H1 (cell line): ENCODE results near the gene RHBG. TPM values are rescaled to one million over a fixed set of nuclear protein-coding genes. Genes with fewer than 3 reads are reported as not detected.
A peak's percentile ranks its signal among the peaks of the same experiment; 100 is the strongest.

Experiments
- CTCF ChIA-PET: fragments of 300-600 bp; sonication (Branson Sonifier 250); formaldehyde crosslinking; loops from one replicate; lab custom pipeline; 2021; ENCODE audit not compliant: partially characterized antibody; lab: Charles Lee
- POLR2A ChIA-PET: fragments of 300-600 bp; sonication (Branson Sonifier 250); formaldehyde crosslinking; loops from one replicate; lab custom pipeline; 2021; ENCODE audit warnings: inconsistent platforms; ENCODE audit not compliant: partially characterized antibody; lab: Charles Lee
- DNase-seq, 2 experiments: peaks; one replicate each; pipeline versions ENCODE4 v3.0.0 to v3.0.0-alpha.2; 2010 to 2022; ENCODE audit warnings: low spot score in 2 of 2, low read depth in 1 of 2, mixed read lengths in 1 of 2
- FAIRE-seq: peaks from 2 replicates; lab custom pipeline; 2011; peaks lifted over from hg19 to GRCh38; lab: Jason Lieb, UNC
- H2AFZ ChIP-seq: 2 replicates; pipeline ENCODE4 v1.8.1; 2012; ENCODE audit warnings: low read length, inconsistent platforms
- H2AK5ac ChIP-seq: 2 replicates; pipeline ENCODE4 v1.6.1; 2013; ENCODE audit warnings: low read depth, low read length
- H2BK120ac ChIP-seq: replicated peaks from 2 replicates; pipeline ENCODE3; 2013; ENCODE audit warnings: low read depth, low read length, inconsistent platforms
- H2BK12ac ChIP-seq: 2 replicates; pipeline ENCODE4 v1.6.1; 2013; ENCODE audit warnings: low read depth, low read length
- H2BK15ac ChIP-seq: 2 replicates; pipeline ENCODE4 v1.6.1; 2013; ENCODE audit warnings: low read length
- H2BK20ac ChIP-seq: 2 replicates; pipeline ENCODE4 v1.6.1; 2013; ENCODE audit warnings: low read length
- H2BK5ac ChIP-seq: 2 replicates; pipeline ENCODE4 v1.6.1; 2013; ENCODE audit warnings: low read depth, low read length
- H3K14ac ChIP-seq: 2 replicates; pipeline ENCODE4 v1.6.1; 2013; ENCODE audit warnings: inconsistent platforms; ENCODE audit not compliant: insufficient read length
- H3K18ac ChIP-seq: 2 replicates; pipeline ENCODE4 v1.6.1; 2013; ENCODE audit warnings: low read length; ENCODE audit errors: extremely low read depth
- H3K23ac ChIP-seq: 2 replicates; pipeline ENCODE4 v1.6.1; 2013; ENCODE audit warnings: inconsistent platforms; ENCODE audit not compliant: insufficient read length
- H3K23me2 ChIP-seq: 2 replicates; pipeline ENCODE4 v1.6.1; 2013; ENCODE audit warnings: low read depth, low read length
- H3K27ac ChIP-seq: 2 replicates; pipeline ENCODE4 v1.6.1; 2011; ENCODE audit warnings: low read depth, low read length, inconsistent platforms
- H3K27me3 ChIP-seq, 4 experiments: replicated peaks in 1 of 4; 1 replicate in 1 of 4; 2 replicates in 3 of 4; pipeline versions ENCODE4 v1.6.1 to v1.8.1; 2011 to 2013; ENCODE audit warnings: low read length in 3 of 4, mild to moderate bottlenecking in 3 of 4, inconsistent platforms in 2 of 4, mixed read lengths in 2 of 4, moderate library complexity in 1 of 4; ENCODE audit not compliant: control insufficient read depth in 3 of 4, insufficient read depth in 3 of 4; ENCODE audit errors: extremely low read depth in 1 of 4
- H3K36me3 ChIP-seq, 4 experiments: 2 replicates each; pipeline versions ENCODE4 v1.6.1 to v1.8.1; 2011 to 2013; ENCODE audit warnings: mild to moderate bottlenecking in 4 of 4, low read length in 3 of 4, moderate library complexity in 2 of 4, control low read depth in 1 of 4, inconsistent platforms in 1 of 4; ENCODE audit not compliant: insufficient read depth in 4 of 4, control insufficient read depth in 2 of 4
- H3K4ac ChIP-seq: replicated peaks from 2 replicates; pipeline ENCODE3; 2013; ENCODE audit warnings: low read length, low read depth, mixed read lengths, inconsistent platforms; ENCODE audit not compliant: insufficient read length
- H3K4me1 ChIP-seq, 4 experiments: replicated peaks in 1 of 4; 1 replicate in 1 of 4; 2 replicates in 3 of 4; pipeline versions ENCODE4 v1.6.1 to v1.8.1; 2011 to 2013; ENCODE audit warnings: low read length in 3 of 4, inconsistent platforms in 2 of 4, mixed read lengths in 1 of 4; ENCODE audit not compliant: insufficient read depth in 4 of 4, control insufficient read depth in 3 of 4
- H3K4me2 ChIP-seq, 2 experiments: 2 replicates each; pipeline versions ENCODE4 v1.6.1 to v1.8.1; 2011 to 2013; ENCODE audit warnings: low read depth in 2 of 2, low read length in 2 of 2, control low read depth in 1 of 2, inconsistent platforms in 1 of 2, mild to moderate bottlenecking in 1 of 2; ENCODE audit not compliant: insufficient read depth in 1 of 2
- H3K4me3 ChIP-seq, 4 experiments: fragments of 200-600, 300-600 bp in 1 of 4; sonication (generic), shearing (Covaris generic), sonication (Bioruptor Twin) in 1 of 4; 2 replicates each; pipeline versions ENCODE4 v1.5.1 to v1.8.1; 2011 to 2016; ENCODE audit warnings: low read length in 4 of 4, low read depth in 3 of 4, control low read depth in 2 of 4, inconsistent platforms in 2 of 4, mild to moderate bottlenecking in 2 of 4, mixed read lengths in 1 of 4, moderate library complexity in 1 of 4; ENCODE audit not compliant: insufficient read depth in 2 of 4; ENCODE audit errors: extremely low read depth in 1 of 4
- H3K56ac ChIP-seq: replicated peaks from 2 replicates; pipeline ENCODE3; 2013; ENCODE audit warnings: low read depth, mild to moderate bottlenecking, mixed read lengths, low read length, inconsistent platforms; ENCODE audit not compliant: insufficient read length
- H3K79me1 ChIP-seq: 2 replicates; pipeline ENCODE4 v1.6.1; 2013; ENCODE audit warnings: low read depth, low read length, control low read depth
- H3K79me2 ChIP-seq, 2 experiments: 2 replicates each; pipeline versions ENCODE4 v1.6.1 to v1.8.1; 2012 to 2013; ENCODE audit warnings: low read length in 2 of 2, mild to moderate bottlenecking in 2 of 2, inconsistent platforms in 1 of 2; ENCODE audit not compliant: insufficient read depth in 2 of 2, control insufficient read depth in 1 of 2
- H3K9ac ChIP-seq, 4 experiments: replicated peaks in 1 of 4; 1 replicate in 1 of 4; 2 replicates in 3 of 4; pipeline versions ENCODE4 v1.6.1 to v1.8.1; 2011 to 2013; ENCODE audit warnings: low read depth in 3 of 4, low read length in 3 of 4, control low read depth in 2 of 4, mild to moderate bottlenecking in 2 of 4, moderate library complexity in 2 of 4, inconsistent platforms in 1 of 4; ENCODE audit errors: extremely low read depth in 1 of 4
- H3K9me3 ChIP-seq, 2 experiments: 2 replicates each; pipeline versions ENCODE4 v1.6.1 to v1.8.1; 2012 to 2013; ENCODE audit warnings: mild to moderate bottlenecking in 2 of 2, moderate library complexity in 2 of 2, control low read depth in 1 of 2, inconsistent platforms in 1 of 2, low read depth in 1 of 2, low read length in 1 of 2, mixed read lengths in 1 of 2; ENCODE audit not compliant: insufficient read depth in 2 of 2
- H4K20me1 ChIP-seq, 2 experiments: replicated peaks in 1 of 2; 2 replicates each; pipeline versions ENCODE3 to v1.8.1; 2011 to 2013; ENCODE audit warnings: inconsistent platforms in 2 of 2, low read length in 2 of 2, mild to moderate bottlenecking in 1 of 2; ENCODE audit not compliant: insufficient read depth in 2 of 2, control insufficient read depth in 1 of 2
- H4K5ac ChIP-seq: 2 replicates; pipeline ENCODE4 v1.6.1; 2013; ENCODE audit warnings: low read length, low read depth, mixed read lengths, inconsistent platforms; ENCODE audit not compliant: insufficient read length
- H4K8ac ChIP-seq: 2 replicates; pipeline ENCODE4 v1.8.0; 2013; ENCODE audit warnings: mild to moderate bottlenecking, moderate library complexity, low read length, inconsistent platforms; ENCODE audit not compliant: insufficient read depth; ENCODE audit errors: extremely low read depth
- H4K91ac ChIP-seq: replicated peaks from 2 replicates; pipeline ENCODE3; 2013; ENCODE audit warnings: low read length, mixed read lengths, inconsistent platforms; ENCODE audit not compliant: insufficient read length
- ASH2L ChIP-seq: fragments of 200-600, 300-600 bp; sonication (generic); IDR thresholded peaks from one replicate; pipeline ENCODE4 v1.7.1; 2017; ENCODE audit warnings: low read length
- CHD1 ChIP-seq: IDR thresholded peaks from 2 replicates; pipeline ENCODE4 v1.6.1; 2012; ENCODE audit warnings: low read depth, low read length, improper control_type of control experiment
- CTCF ChIP-seq, 3 experiments: IDR thresholded peaks; 1 replicate in 2 of 3; 2 replicates in 1 of 3; pipeline versions ENCODE4 v1.5.1 to v1.6.1; 2011; ENCODE audit warnings: low read length in 3 of 3, mild to moderate bottlenecking in 3 of 3, inconsistent platforms in 2 of 3, low read depth in 1 of 3, moderate library complexity in 1 of 3; ENCODE audit not compliant: insufficient read depth in 1 of 3; ENCODE audit errors: control extremely low read depth in 1 of 3
- EGR1 ChIP-seq: IDR thresholded peaks from 2 replicates; pipeline ENCODE4 v1.6.1; 2011; ENCODE audit warnings: low read depth, low read length, borderline replicate concordance
- EZH2 ChIP-seq: fragments of 200-600 bp; sonication (generic); IDR thresholded peaks from 2 replicates; pipeline ENCODE4 v1.7.1; 2012; ENCODE audit warnings: low read depth, mild to moderate bottlenecking, moderate library complexity, low read length, inconsistent platforms; ENCODE audit not compliant: severe bottlenecking
- GABPA ChIP-seq: IDR thresholded peaks from 2 replicates; pipeline ENCODE4 v1.6.1; 2011; ENCODE audit warnings: mild to moderate bottlenecking, low read length, moderate library complexity, borderline replicate concordance; ENCODE audit not compliant: insufficient read depth
- RAD21 ChIP-seq, 2 experiments: IDR thresholded peaks in 1 of 2; conservative IDR thresholded peaks in 1 of 2; 2 replicates each; pipeline ENCODE4 v1.6.1; 2011; ENCODE audit warnings: low read depth in 2 of 2, low read length in 2 of 2, improper control_type of control experiment in 1 of 2, inconsistent platforms in 1 of 2, mild to moderate bottlenecking in 1 of 2, moderate library complexity in 1 of 2
- RFX5 ChIP-seq: IDR thresholded peaks from 2 replicates; pipeline ENCODE4 v1.6.1; 2011; ENCODE audit warnings: low read depth, low read length, improper control_type of control experiment, borderline replicate concordance
- SP1 ChIP-seq: IDR thresholded peaks from 2 replicates; pipeline ENCODE4 v1.6.1; 2011; ENCODE audit warnings: low read depth, low read length
- YY1 ChIP-seq: IDR thresholded peaks from 2 replicates; pipeline ENCODE4 v1.6.1; 2011; ENCODE audit warnings: low read depth, mild to moderate bottlenecking, low read length
- WGBS, 2 experiments: shearing (Covaris generic) in 1 of 2; methylation state at CpG; one replicate each; pipeline versions ENCODE4 v1.1.6 to v1.1.7; 2013 to 2015; ENCODE audit warnings: low lambda C conversion rate in 2 of 2, mixed read lengths in 2 of 2, inconsistent platforms in 1 of 2, low coverage in 1 of 2, missing lambda C conversion rate in 1 of 2; ENCODE audit not compliant: insufficient replicate concordance in 2 of 2, insufficient coverage in 1 of 2, insufficient read length in 1 of 2; ENCODE audit errors: extremely low coverage in 1 of 2, missing lambda C conversion rate in 1 of 2; 5-methylcytosine and 5-hydroxymethylcytosine counted together
- polyA plus RNA-seq, 7 experiments: library from polyadenylated mRNA; depleted of rRNA in 3 of 7; stranded (reverse) in 5 of 7; unstranded in 2 of 7; fragments of >200 nt in 5 of 7; fragments of 200-250 nt in 2 of 7; gene quantifications; 1 replicate in 5 of 7; 2 replicates in 1 of 7; 4 replicates in 1 of 7; pipeline versions ENCODE4 v1.2.1 to v1.2.3, GENCODE V29; 2011 to 2013; ENCODE audit warnings: missing spikeins in 2 of 7, mixed read lengths in 2 of 7
- total RNA-seq: library from RNA; stranded (reverse); fragmentation: NEBNext Ultra II Directional; extraction: Animal tissue kit (Norgen Biotek cat#: 25700); gene quantifications from 2 replicates; pipeline ENCODE4 v1.2.1, GENCODE V29; 2021

The RHBG gene
- total and polyA plus RNA-seq, 2 of the 8 experiments (the other 6 are each of a cell fraction or from before 2014, with no cell fraction given) = 2.6 to 2.7 TPM

DNA sequence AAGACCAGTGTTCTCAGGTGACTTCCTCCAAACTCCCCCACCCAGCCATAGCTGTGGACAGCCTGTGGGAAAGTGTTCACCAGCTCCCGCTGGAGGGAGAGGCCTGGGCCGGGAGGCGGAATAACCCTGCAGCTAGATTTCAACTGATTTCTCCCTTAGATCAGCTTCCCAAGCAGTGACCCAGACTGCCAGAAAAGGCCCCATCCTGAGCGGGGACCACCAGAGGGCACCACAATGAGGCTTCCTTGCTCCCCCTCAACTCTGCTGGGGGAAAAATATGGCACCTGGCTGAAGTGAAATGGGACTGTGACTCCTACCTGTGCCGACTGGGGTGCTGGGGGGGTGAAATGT lies 50.8 kb downstream of the RHBG start:
- Histone ChIP-seq H3K4me3 (peak overlapping the region; percentile 17 to 61 (median 44); a peak in 7 of 8 replicates), H3K23me2 (peaks cover 11% of the 10 kb centered on the region), H3K56ac (no peak overlapping the region), H3K27me3 (peaks cover 34 to 58% (median 52%) of the 10 kb centered on the region in 4 experiments), H2AFZ (no peak overlapping the region), H2BK5ac (no peak overlapping the region), H2BK120ac (no peak overlapping the region), H3K9ac (no peak overlapping the region), H3K36me3 (no peaks in the 10 kb centered on the region), H3K4me1 (peaks cover 10 to 26% (median 16%) of the 10 kb centered on the region in 4 experiments), H3K79me1 (no peaks in the 10 kb centered on the region), H3K23ac (no peak overlapping the region), H3K9me3 (no peaks in the 10 kb centered on the region), H3K4ac (no peak overlapping the region), H3K18ac (no peak overlapping the region; the same call in 1 of the 2 replicates), H3K14ac (no peak overlapping the region), H2BK20ac (no peak overlapping the region), H2AK5ac (no peak overlapping the region), H3K79me2 (no peaks in the 10 kb centered on the region), H4K20me1 (peaks cover 0 to 5% of the 10 kb centered on the region in 2 experiments), H3K4me2 (peak overlapping the region; percentile 78 to 96), H4K8ac (no peak overlapping the region), H3K27ac (no peak overlapping the region), H4K5ac (no peak overlapping the region), H2BK15ac (no peak overlapping the region; the same call in 1 of the 2 replicates), H4K91ac (no peak overlapping the region), H2BK12ac (no peak overlapping the region)
- DNase-seq = peak in 1 of 2 experiments; percentile 82
- no peak for FAIRE-seq
- 6% methylated on average over 5 of the region's 5 CpGs; no CpG with 5 or more reads in 1 of the 2 experiments for WGBS, 2 experiments
- ChIA-PET CTCF (interaction anchor here (0.6 to 16.8 kb wide), 21 partner anchors 9 to 580 kb away, joined by 3 to 517 read pairs (median 4); no protein-coding TSS in a partner anchor), POLR2A (interaction anchor here (0.7 to 2.1 kb wide), 13 partner anchors 9 to 79 kb away, joined by 3 to 26 read pairs (median 4); no protein-coding TSS in a partner anchor)
- TF ChIP-seq YY1 = no peak; the same call in 1 of the 2 replicates
- TF ChIP-seq SP1 = peak; percentile 91
- TF ChIP-seq CHD1 = no peak
- no peak for TF ChIP-seq ASH2L
- TF ChIP-seq GABPA = peak; percentile 24; the same call in 1 of the 2 replicates
- TF ChIP-seq RAD21 (IDR thresholded peaks at IDR 0.05 in 1 of 2, conservative IDR thresholded peaks at IDR 0.05 in 1 of 2; ENCODE audit: low read depth in 2 of 2, low read length in 2 of 2) = peak; percentile 41 to 54; a peak in 3 of 4 replicates
- peak; percentile 57 to 81 (median 80) for TF ChIP-seq CTCF (IDR thresholded peaks at IDR 0.05; ENCODE audit: control extremely low read depth in 1 of 3, insufficient read depth in 1 of 3, low read depth in 1 of 3, low read length in 3 of 3)
- no peak for TF ChIP-seq RFX5
- TF ChIP-seq EZH2 = no peak
- TF ChIP-seq EGR1 = no peak
